GM18907 (cell line): Measurements from ENCODE around the gene NDOR1.
"Not testable (repeated sequence)": the region's sequence is repeated elsewhere in the genome, so short reads cannot be mapped to it uniquely, and the experiment has no call there.

Experiments
- ATAC-seq: cut with Tn5 transposase; IDR thresholded peaks from one replicate; pipeline ENCODE4 v1.9.1; 2021; ENCODE audit warnings: mild to moderate bottlenecking, moderate library complexity; ENCODE audit not compliant: unreplicated experiment

NDOR1 gene

DNA sequence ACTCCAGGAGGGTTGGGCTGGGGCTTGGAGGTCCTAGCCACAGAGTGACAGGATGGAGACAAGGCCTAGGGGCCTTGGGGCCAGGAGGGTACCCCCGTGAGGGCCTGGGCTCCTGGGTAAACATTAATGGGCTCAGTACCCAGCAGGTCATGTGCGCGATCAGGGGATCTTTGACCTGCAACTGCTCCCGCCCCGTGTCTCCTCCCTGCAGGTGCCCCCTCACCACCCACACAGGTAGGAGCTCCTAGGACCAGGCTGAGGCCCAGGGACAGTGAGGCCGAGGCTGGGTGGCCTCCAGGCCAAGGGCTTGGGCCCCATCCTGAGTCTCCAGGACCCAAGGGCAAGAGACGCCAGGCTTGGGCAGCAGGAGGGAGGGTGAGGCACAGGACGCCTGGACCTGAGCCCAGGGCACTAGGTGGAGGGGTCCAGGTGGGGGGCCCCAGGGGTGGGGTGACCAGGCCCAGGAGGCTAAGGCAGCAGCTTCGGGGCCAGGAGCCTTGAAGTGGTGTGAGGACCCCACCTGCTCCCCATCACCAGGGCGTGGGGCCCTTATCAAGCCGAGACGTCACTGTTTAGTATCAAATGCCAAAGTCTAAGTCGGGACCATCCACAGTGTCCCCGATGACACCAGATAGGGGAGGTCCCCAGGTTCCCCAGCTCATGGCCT is 25.3 kb downstream of the NDOR1 start, which contains the start of gene SLC34A3:
Gene SLC34A3 (plus strand): TSS at position 197 of the 667 bp plus-strand sequence. CDS start 802 bp downstream, outside the sequence.
- ATAC-seq = no peak

GRCh38 chr9:137231372-137232039 is 26.0 kb downstream of the NDOR1 start:
- no peak for ATAC-seq

DNA sequence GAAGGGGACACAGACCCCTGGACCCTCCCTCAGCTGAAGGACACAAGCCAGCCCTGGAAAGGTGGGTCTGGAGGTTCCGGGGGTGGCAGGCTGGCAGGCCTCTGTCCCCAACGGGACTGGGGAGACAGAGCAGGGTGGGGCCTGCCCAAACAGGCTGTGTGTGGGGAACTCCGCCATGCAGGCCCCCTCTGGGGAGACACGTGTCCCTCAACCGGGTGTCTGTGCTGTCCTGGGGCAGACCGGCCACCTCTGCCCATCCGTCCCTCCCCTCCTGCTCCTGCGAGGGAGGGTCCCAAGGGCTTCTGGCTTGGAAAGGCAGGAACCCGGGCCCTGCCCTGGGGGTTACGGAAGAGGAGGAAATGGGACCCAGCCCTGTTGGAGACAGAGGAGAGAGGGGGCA is 26.6 kb downstream of the NDOR1 start:
- no peak for ATAC-seq

DNA sequence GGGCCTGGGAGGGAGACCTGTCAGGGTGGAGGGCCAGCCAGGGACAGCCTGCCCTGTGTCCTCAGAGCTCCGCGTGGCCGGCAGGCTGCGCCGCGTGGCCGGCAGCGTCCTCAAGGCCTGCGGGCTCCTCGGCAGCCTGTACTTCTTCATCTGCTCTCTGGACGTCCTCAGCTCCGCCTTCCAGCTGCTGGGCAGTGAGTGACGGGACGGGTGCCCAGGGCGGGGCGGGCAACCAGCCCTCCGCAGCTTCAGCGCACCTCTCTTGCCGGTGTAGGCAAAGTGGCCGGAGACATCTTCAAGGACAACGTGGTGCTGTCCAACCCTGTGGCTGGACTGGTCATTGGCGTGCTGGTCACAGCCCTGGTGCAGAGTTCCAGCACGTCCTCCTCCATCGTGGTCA is 27.0 kb downstream of the NDOR1 start:
- ATAC-seq = no peak

- no peak for ATAC-seq
Observed at GRCh38 chr9:137233143-137233980, 27.9 kb downstream of the NDOR1 start.

- ATAC-seq = no peak
Observed at GRCh38 chr9:137234055-137234697, 28.7 kb downstream of the NDOR1 start.

GRCh38 chr9:137234758-137235423 is 29.4 kb downstream of the NDOR1 start:
- no peak for ATAC-seq

GRCh38 chr9:137235424-137236237 is 30.1 kb downstream of the NDOR1 start:
- no peak for ATAC-seq

GRCh38 chr9:137236238-137236935 is 30.9 kb downstream of the NDOR1 start:
- peak; percentile 23 for ATAC-seq

- no peak for ATAC-seq
Observed at GRCh38 chr9:137236936-137237421, 31.5 kb downstream of the NDOR1 start.

DNA sequence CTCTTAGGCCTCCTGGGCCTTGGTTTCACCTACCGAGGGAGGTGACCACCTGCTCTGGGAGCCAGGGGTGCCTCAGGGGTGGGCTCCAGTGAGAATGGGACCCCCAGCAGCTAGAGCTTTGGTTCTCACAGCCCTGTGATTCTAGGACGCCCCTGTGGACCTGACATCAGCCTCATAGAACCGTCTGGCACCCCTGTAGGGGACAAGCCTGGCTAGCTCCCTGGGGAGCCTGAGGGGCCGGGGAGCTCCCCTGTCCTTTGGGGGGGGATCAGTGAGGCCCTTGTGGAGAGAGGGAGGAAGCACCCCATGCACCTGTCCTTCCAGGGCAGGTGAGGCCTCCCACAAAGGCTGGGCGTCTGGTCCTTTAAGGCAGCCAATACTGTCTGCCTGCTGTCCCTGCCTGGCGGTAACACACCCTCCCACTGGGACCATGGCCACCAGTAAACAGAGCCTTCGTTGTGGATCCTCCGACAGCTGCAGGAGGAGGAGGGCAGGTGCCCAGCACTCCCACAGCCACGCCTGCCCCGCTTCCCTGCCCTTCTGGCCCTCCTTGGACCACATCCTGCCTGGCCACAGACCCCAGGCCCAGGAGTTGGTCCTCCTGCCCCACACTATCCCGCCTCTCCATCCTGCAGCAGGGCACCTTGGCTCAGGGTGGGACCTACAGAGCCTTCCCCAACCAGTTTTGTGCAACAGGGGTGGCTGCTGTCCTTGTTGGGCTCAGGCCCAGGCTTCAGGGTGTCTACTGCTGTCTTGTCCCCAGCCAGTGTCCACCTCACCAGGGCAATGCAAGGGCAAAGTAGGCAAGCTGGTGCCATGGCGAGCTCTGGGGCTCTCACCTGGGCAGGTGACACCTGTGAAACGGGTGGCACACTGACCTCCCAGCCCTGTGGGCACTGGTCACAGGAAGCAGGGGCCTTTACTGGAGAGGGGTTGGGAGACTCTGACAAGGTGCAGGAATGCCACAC is 32.5 kb downstream of the NDOR1 start:
- no peak for ATAC-seq

- ATAC-seq = not testable (repeated sequence)
Observed at GRCh38 chr9:137239541-137240200, 34.2 kb downstream of the NDOR1 start.

- ATAC-seq = peak; percentile 30
Observed at GRCh38 chr9:137240318-137240840, 34.9 kb downstream of the NDOR1 start.

GRCh38 chr9:137240841-137241489 is 35.5 kb downstream of the NDOR1 start, which contains the start of gene TUBB4B:
TSS of gene TUBB4B (plus strand) at chr9:137241287. CDS start at chr9:137241361, 74 bp downstream.
- ATAC-seq = peak; percentile 77

- ATAC-seq = peak; percentile 3
Observed at GRCh38 chr9:137241490-137242268, 36.2 kb downstream of the NDOR1 start.
